ENCODE measurements around the gene RFC1. TPM values are rescaled to one million over a fixed set of nuclear protein-coding genes. Genes with fewer than 3 reads are reported as not detected.

RFC1 gene
- polyA plus RNA-seq, 1 donor from 2014 or later, result 20.7 TPM

DNA sequence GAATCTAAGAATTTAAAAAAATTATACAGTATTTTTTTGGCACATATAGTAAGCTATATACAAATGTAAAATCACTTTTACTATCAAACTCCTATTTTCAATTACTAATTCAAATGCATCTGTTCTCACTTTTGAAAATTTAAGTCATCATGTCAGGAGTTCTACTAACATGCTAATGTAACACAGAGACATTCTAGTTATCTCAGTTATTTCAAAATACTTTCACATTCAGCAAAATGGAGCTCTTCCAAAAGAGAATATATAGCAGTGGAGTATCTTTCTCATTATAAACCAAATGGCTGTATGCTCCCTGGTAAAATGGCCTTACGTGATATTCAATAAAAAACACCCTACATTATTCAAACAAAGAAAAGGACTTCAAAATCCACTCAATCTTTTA is 42.3 kb downstream of the RFC1 start:
- Histone ChIP-seq H2AFZ (ENCODE audit: low read depth, low read length) (no peak overlapping the region), H4K20me1 (ENCODE audit: insufficient read depth) (no peaks in the 10 kb centered on the region), H3K27ac (ENCODE audit: low read length) (no peak overlapping the region), H3K4me3 (ENCODE audit: low read length) (no peak overlapping the region), H3K9me3 (ENCODE audit: low read length) (no peaks in the 10 kb centered on the region), H3K27me3 (ENCODE audit: insufficient read depth, low read depth, low read length) (no peaks in the 10 kb centered on the region), H3K79me2 (replicated peaks; ENCODE audit: insufficient read depth, low read length) (no peaks in the 10 kb centered on the region), H3K9me2 (ENCODE audit: insufficient read depth, low read length) (no peaks in the 10 kb centered on the region), H3K36me3 (ENCODE audit: insufficient read depth, low read length) (no peaks in the 10 kb centered on the region), H3F3A (ENCODE audit: insufficient read depth, low read length, poor library complexity, severe bottlenecking) (no peaks in the 10 kb centered on the region), H3K9ac (ENCODE audit: low read length) (no peak overlapping the region), H3K4me2 (ENCODE audit: low read length) (no peak overlapping the region)
- no peak for TF ChIP-seq SMC3 (conservative IDR thresholded peaks at IDR 0.05; ENCODE audit: poor library complexity)
- no peak for TF ChIP-seq POLR2AphosphoS5 (IDR thresholded peaks at IDR 0.05)
- no peak for TF ChIP-seq CTCF (IDR thresholded peaks at IDR 0.05; ENCODE audit: poor library complexity, severe bottlenecking)
- no peak for TF ChIP-seq EP300 (conservative IDR thresholded peaks at IDR 0.05; ENCODE audit: poor library complexity, severe bottlenecking)
- TF ChIP-seq TAF1 (IDR thresholded peaks at IDR 0.05; ENCODE audit: low read depth), result no peak
- TF ChIP-seq EZH2 (IDR thresholded peaks at IDR 0.05; ENCODE audit: borderline replicate concordance, insufficient read depth, low read length, poor library complexity, severe bottlenecking), result no peak
- TF ChIP-seq RAD21 (conservative IDR thresholded peaks at IDR 0.05), result no peak
- TF ChIP-seq MXI1 (conservative IDR thresholded peaks at IDR 0.05; ENCODE audit: poor library complexity, severe bottlenecking), result no peak

GRCh38 chr4:39320381-39321115 is 45.6 kb downstream of the RFC1 start:
- H3K27ac ChIP-seq (ENCODE audit: low read length), result no peak overlapping the region

More at GRCh38 chr4:39320381-39321115, 45.6 kb downstream of the RFC1 start:
- H3K79me2 ChIP-seq (replicated peaks; ENCODE audit: insufficient read depth, low read length), result no peaks in the 10 kb centered on the region
- TF ChIP-seq POLR2AphosphoS5 (IDR thresholded peaks at IDR 0.05) (no peak), REST (IDR thresholded peaks at IDR 0.05; ENCODE audit: borderline replicate concordance) (no peak), SMC3 (conservative IDR thresholded peaks at IDR 0.05; ENCODE audit: poor library complexity) (no peak), TAF1 (IDR thresholded peaks at IDR 0.05; ENCODE audit: low read depth) (no peak), EP300 (conservative IDR thresholded peaks at IDR 0.05; ENCODE audit: poor library complexity, severe bottlenecking) (no peak), CTCF (IDR thresholded peaks at IDR 0.05; ENCODE audit: poor library complexity, severe bottlenecking) (no peak), EZH2 (IDR thresholded peaks at IDR 0.05; ENCODE audit: borderline replicate concordance, insufficient read depth, low read length, poor library complexity, severe bottlenecking) (no peak), MXI1 (conservative IDR thresholded peaks at IDR 0.05; ENCODE audit: poor library complexity, severe bottlenecking) (no peak), RAD21 (conservative IDR thresholded peaks at IDR 0.05) (no peak)
- H3K4me3 ChIP-seq (ENCODE audit: low read length), result no peak overlapping the region
- H3K4me2 ChIP-seq (ENCODE audit: low read length), result no peak overlapping the region
- no peaks in the 10 kb centered on the region for H3K9me3 ChIP-seq (ENCODE audit: low read length)
- no peak overlapping the region for H3K9ac ChIP-seq (ENCODE audit: low read length)
- no peaks in the 10 kb centered on the region for H3K9me2 ChIP-seq (ENCODE audit: insufficient read depth, low read length)
- no peak overlapping the region for H2AFZ ChIP-seq (ENCODE audit: low read depth, low read length)
- H3F3A ChIP-seq (ENCODE audit: insufficient read depth, low read length, poor library complexity, severe bottlenecking), result no peaks in the 10 kb centered on the region
- no peaks in the 10 kb centered on the region for H3K36me3 ChIP-seq (ENCODE audit: insufficient read depth, low read length)
- no peaks in the 10 kb centered on the region for H4K20me1 ChIP-seq (ENCODE audit: insufficient read depth)
- H3K27me3 ChIP-seq (ENCODE audit: insufficient read depth, low read depth, low read length), result no peaks in the 10 kb centered on the region

Measured in neural cell (in vitro differentiated cells).